ENCODE data around the gene GTF2A1.

GRCh38 chr14:81141426-81141825, 79.3 kb downstream of the GTF2A1 start:
- no peak for TF ChIP-seq EZH2phosphoT487 (IDR thresholded peaks at IDR 0.05)
- TF ChIP-seq CTCF (IDR thresholded peaks at IDR 0.05): no peak

Measured in neural progenitor cell (in vitro differentiated cells).